Liver (tissue), 9 donors: ENCODE results near the gene PLSCR3. TPM values are rescaled to one million over a fixed set of nuclear protein-coding genes. Genes with fewer than 3 reads are reported as not detected.

Experiments
- DNase-seq: peaks from one replicate; pipeline ENCODE4 v3.0.0-alpha.2; 2017; ENCODE audit warnings: low spot score
- H3K27ac ChIP-seq, 2 donors: one replicate each; pipeline ENCODE4 v1.7.0; 2013; ENCODE audit warnings: inconsistent platforms in 2 of 2, low read length in 2 of 2, control low read depth in 1 of 2, low read depth in 1 of 2, mild to moderate bottlenecking in 1 of 2
- H3K27me3 ChIP-seq, 4 donors: one replicate each; pipeline versions ENCODE4 v1.6.1 to v1.7.0; 2013; ENCODE audit warnings: low read length in 3 of 4, inconsistent platforms in 1 of 4, mild to moderate bottlenecking in 1 of 4, moderate library complexity in 1 of 4; ENCODE audit not compliant: control insufficient read depth in 4 of 4, insufficient read depth in 4 of 4
- H3K36me3 ChIP-seq, 4 donors: one replicate each; pipeline versions ENCODE4 v1.6.1 to v1.7.0; 2013; ENCODE audit warnings: low read length in 3 of 4, mild to moderate bottlenecking in 3 of 4, low read depth in 1 of 4, moderate library complexity in 1 of 4; ENCODE audit not compliant: control insufficient read depth in 4 of 4, insufficient read depth in 3 of 4
- H3K4me1 ChIP-seq, 4 donors: one replicate each; pipeline versions ENCODE4 v1.6.1 to v1.7.0; 2013; ENCODE audit warnings: low read length in 3 of 4, mild to moderate bottlenecking in 3 of 4, moderate library complexity in 1 of 4; ENCODE audit not compliant: control insufficient read depth in 4 of 4, insufficient read depth in 4 of 4
- H3K4me3 ChIP-seq, 3 donors: one replicate each; pipeline versions ENCODE4 v1.6.1 to v1.7.0; 2013; ENCODE audit warnings: low read length in 3 of 3, control low read depth in 1 of 3, low read depth in 1 of 3, mild to moderate bottlenecking in 1 of 3
- H3K9ac ChIP-seq, 2 donors: one replicate each; pipeline ENCODE4 v1.7.0; 2013; ENCODE audit warnings: low read length in 2 of 2, mild to moderate bottlenecking in 2 of 2, moderate library complexity in 2 of 2, control low read depth in 1 of 2, low read depth in 1 of 2
- H3K9me3 ChIP-seq, 4 donors: one replicate each; pipeline versions ENCODE4 v1.6.1 to v1.7.0; 2013; ENCODE audit warnings: low read length in 3 of 4; ENCODE audit not compliant: control insufficient read depth in 4 of 4
- ATF3 ChIP-seq: IDR thresholded peaks from 2 replicates; pipeline ENCODE4 v1.6.1; 2016; ENCODE audit warnings: antibody characterized with exemption
- CTCF ChIP-seq: fragments of 150-350 bp; IDR thresholded peaks from 2 replicates; pipeline ENCODE4 v1.5.1; 2017; ENCODE audit warnings: improper control_type of control experiment, low read depth, low read length; ENCODE audit not compliant: missing input control
- EGR1 ChIP-seq, 2 donors: IDR thresholded peaks; 2 replicates each; pipeline ENCODE4 v1.6.1; 2016 to 2018; ENCODE audit warnings: antibody characterized with exemption in 2 of 2, low read depth in 2 of 2
- FOXA1 ChIP-seq: IDR thresholded peaks from 2 replicates; pipeline ENCODE4 v1.6.1; 2016; ENCODE audit warnings: antibody characterized with exemption
- FOXA2 ChIP-seq: IDR thresholded peaks from 2 replicates; pipeline ENCODE4 v1.6.1; 2016; ENCODE audit warnings: antibody characterized with exemption
- GABPA ChIP-seq, 2 donors: IDR thresholded peaks in 1 of 2; conservative IDR thresholded peaks in 1 of 2; 2 replicates each; pipeline ENCODE4 v1.6.1; 2016; ENCODE audit warnings: antibody characterized with exemption in 2 of 2, mild to moderate bottlenecking in 1 of 2, moderate library complexity in 1 of 2
- HNF4A ChIP-seq, 2 donors: conservative IDR thresholded peaks; 2 replicates each; pipeline ENCODE4 v1.6.1; 2016; ENCODE audit warnings: antibody characterized with exemption in 2 of 2, mild to moderate bottlenecking in 2 of 2
- HNF4G ChIP-seq: IDR thresholded peaks from 2 replicates; pipeline ENCODE4 v1.6.1; 2016; ENCODE audit warnings: antibody characterized with exemption
- JUND ChIP-seq, 2 donors: IDR thresholded peaks; 2 replicates each; pipeline ENCODE4 v1.6.1; 2016; ENCODE audit warnings: antibody characterized with exemption in 2 of 2
- MAX ChIP-seq: IDR thresholded peaks from 2 replicates; pipeline ENCODE4 v1.6.1; 2016; ENCODE audit warnings: antibody characterized with exemption
- NR2F2 ChIP-seq: IDR thresholded peaks from 2 replicates; pipeline ENCODE4 v1.6.1; 2016; ENCODE audit warnings: antibody characterized with exemption
- RAD21 ChIP-seq, 2 donors: IDR thresholded peaks; 2 replicates each; pipeline ENCODE4 v1.6.1; 2016; ENCODE audit warnings: antibody characterized with exemption in 2 of 2, mild to moderate bottlenecking in 2 of 2
- REST ChIP-seq: IDR thresholded peaks from 2 replicates; pipeline ENCODE4 v1.6.1; 2016; ENCODE audit warnings: antibody characterized with exemption, mild to moderate bottlenecking
- RXRA ChIP-seq, 2 donors: IDR thresholded peaks; 2 replicates each; pipeline ENCODE4 v1.6.1; 2017 to 2018; ENCODE audit warnings: antibody characterized with exemption in 2 of 2, mild to moderate bottlenecking in 1 of 2
- SP1 ChIP-seq: IDR thresholded peaks from 2 replicates; pipeline ENCODE4 v1.6.1; 2018; ENCODE audit warnings: antibody characterized with exemption, mild to moderate bottlenecking
- TAF1 ChIP-seq: conservative IDR thresholded peaks from 2 replicates; pipeline ENCODE4 v1.6.1; 2016; ENCODE audit warnings: antibody characterized with exemption, mild to moderate bottlenecking
- YY1 ChIP-seq: IDR thresholded peaks from 2 replicates; pipeline ENCODE4 v1.6.1; 2016; ENCODE audit warnings: antibody characterized with exemption, mild to moderate bottlenecking
- ZBTB33 ChIP-seq: IDR thresholded peaks from 2 replicates; pipeline ENCODE4 v1.6.1; 2016; ENCODE audit warnings: antibody characterized with exemption
- WGBS: extraction: QIAGEN DNeasy Blood & Tissue Kit; methylation state at CpG from one replicate; pipeline ENCODE4 v1.1.7; 2013; 5-methylcytosine and 5-hydroxymethylcytosine counted together
- polyA plus RNA-seq, 2 donors: library from polyadenylated mRNA; stranded (reverse) in 1 of 2; unstranded in 1 of 2; fragments of 200-250 nt in 1 of 2; fragments of >200 nt in 1 of 2; fragmentation: Nextera tagmentation in 1 of 2; extraction: Ambion mirVana in 1 of 2; gene quantifications; one replicate each; pipeline versions ENCODE4 v1.2.1 to v1.2.3, GENCODE V29; 2013 to 2015
- total RNA-seq, 2 donors: library from RNA; depleted of rRNA; stranded (reverse); fragments of >200 nt; gene quantifications; one replicate each; pipeline ENCODE4 v1.2.3, GENCODE V29; 2014
- donor health status: healthy.
- donor health status: healthy.
- donor health status: healthy.
- donor health status: healthy.
- donor health status: healthy.

PLSCR3 gene
- total and polyA plus RNA-seq, 4 donors = 2.8 to 10.9 (median 4.1) TPM

- DNase-seq = no peak
- H3K9ac ChIP-seq = no peak overlapping the region
- H3K27ac ChIP-seq = no peak overlapping the region
- no peak for TF ChIP-seq FOXA1
- no peak for TF ChIP-seq EGR1 (IDR thresholded peaks at IDR 0.05; ENCODE audit: low read depth in 2 of 2)
- peaks cover 0 to 3% (median 0%) of the 10 kb centered on the region in 4 donors for H3K27me3 ChIP-seq
- H3K36me3 ChIP-seq = no peaks in the 10 kb centered on the region
- 91% methylated on average over 3 of the region's 3 CpGs for WGBS
- H3K9me3 ChIP-seq = no peaks in the 10 kb centered on the region
- H3K4me1 ChIP-seq = peaks cover 6 to 18% (median 12%) of the 10 kb centered on the region in 4 donors
- H3K4me3 ChIP-seq = no peak overlapping the region
Observed at GRCh38 chr17:7379134-7379533, 15.2 kb downstream of the PLSCR3 start.

- no peaks in the 10 kb centered on the region for H3K36me3 ChIP-seq
- no peak for DNase-seq
- no peak overlapping the region for H3K9ac ChIP-seq
- H3K27ac ChIP-seq = no peak overlapping the region
- no peak overlapping the region for H3K4me3 ChIP-seq
- no peak for TF ChIP-seq FOXA2
- no peak for TF ChIP-seq TAF1
- no peak for TF ChIP-seq MAX
- no peak for TF ChIP-seq YY1
- no peak for TF ChIP-seq FOXA1
- TF ChIP-seq RXRA (IDR thresholded peaks at IDR 0.05) = no peak
- no peak for TF ChIP-seq NR2F2
- TF ChIP-seq SP1 = no peak
- no peak for TF ChIP-seq EGR1 (IDR thresholded peaks at IDR 0.05; ENCODE audit: low read depth in 2 of 2)
- TF ChIP-seq CTCF = no peak
- TF ChIP-seq HNF4A (conservative IDR thresholded peaks at IDR 0.05) = no peak
- TF ChIP-seq GABPA (IDR thresholded peaks at IDR 0.05 in 1 of 2, conservative IDR thresholded peaks at IDR 0.05 in 1 of 2) = no peak
- TF ChIP-seq REST = no peak
- no peak for TF ChIP-seq RAD21 (IDR thresholded peaks at IDR 0.05)
- TF ChIP-seq ATF3 = no peak
- TF ChIP-seq HNF4G = no peak
- no peak for TF ChIP-seq JUND (IDR thresholded peaks at IDR 0.05)
- TF ChIP-seq ZBTB33 = no peak
- H3K9me3 ChIP-seq = no peaks in the 10 kb centered on the region
- H3K4me1 ChIP-seq = no peaks in the 10 kb centered on the region
- WGBS = 89% methylated on average over 2 of the region's 2 CpGs
- no peaks in the 10 kb centered on the region for H3K27me3 ChIP-seq
Observed at GRCh38 chr17:7374353-7374752, 20.0 kb downstream of the PLSCR3 start.
